NT2/D1 (cell line): ENCODE results near the gene TUB.

Experiments
- DNase-seq: peaks from one replicate; pipeline ENCODE4 v3.0.0-alpha.2; 2011; ENCODE audit warnings: low read depth, low spot score
- H3K27me3 ChIP-seq: 2 replicates; pipeline ENCODE4 v1.6.0; 2011; ENCODE audit warnings: mild to moderate bottlenecking; ENCODE audit not compliant: insufficient read length, insufficient read depth
- H3K36me3 ChIP-seq: 2 replicates; pipeline ENCODE4 v1.6.1; 2011; ENCODE audit warnings: mild to moderate bottlenecking, low read length, mixed read lengths; ENCODE audit not compliant: insufficient read depth, insufficient read length
- H3K4me1 ChIP-seq: 2 replicates; pipeline ENCODE4 v1.5.1; 2011; ENCODE audit not compliant: insufficient read depth, insufficient read length
- H3K4me3 ChIP-seq: 2 replicates; pipeline ENCODE4 v1.5.1; 2011; ENCODE audit warnings: low read depth; ENCODE audit not compliant: insufficient read length
- H3K9ac ChIP-seq: 2 replicates; pipeline ENCODE4 v1.6.0; 2011; ENCODE audit warnings: low read depth; ENCODE audit not compliant: insufficient read length
- H3K9me3 ChIP-seq: 2 replicates; pipeline ENCODE4 v1.5.1; 2011; ENCODE audit warnings: mild to moderate bottlenecking, low read length; ENCODE audit not compliant: insufficient read depth
- SUZ12 ChIP-seq: IDR thresholded peaks from 2 replicates; pipeline ENCODE4 v1.6.1; 2011; ENCODE audit not compliant: insufficient read length, insufficient read depth; ENCODE audit errors: extremely low read depth
- YY1 ChIP-seq: IDR thresholded peaks from 2 replicates; pipeline ENCODE4 v1.6.1; 2011; ENCODE audit not compliant: insufficient read length, insufficient read depth
- ZNF274 ChIP-seq: IDR thresholded peaks from 2 replicates; pipeline ENCODE4 v1.6.1; 2011; ENCODE audit warnings: mild to moderate bottlenecking, low read depth, low read length

Gene TUB

DNA sequence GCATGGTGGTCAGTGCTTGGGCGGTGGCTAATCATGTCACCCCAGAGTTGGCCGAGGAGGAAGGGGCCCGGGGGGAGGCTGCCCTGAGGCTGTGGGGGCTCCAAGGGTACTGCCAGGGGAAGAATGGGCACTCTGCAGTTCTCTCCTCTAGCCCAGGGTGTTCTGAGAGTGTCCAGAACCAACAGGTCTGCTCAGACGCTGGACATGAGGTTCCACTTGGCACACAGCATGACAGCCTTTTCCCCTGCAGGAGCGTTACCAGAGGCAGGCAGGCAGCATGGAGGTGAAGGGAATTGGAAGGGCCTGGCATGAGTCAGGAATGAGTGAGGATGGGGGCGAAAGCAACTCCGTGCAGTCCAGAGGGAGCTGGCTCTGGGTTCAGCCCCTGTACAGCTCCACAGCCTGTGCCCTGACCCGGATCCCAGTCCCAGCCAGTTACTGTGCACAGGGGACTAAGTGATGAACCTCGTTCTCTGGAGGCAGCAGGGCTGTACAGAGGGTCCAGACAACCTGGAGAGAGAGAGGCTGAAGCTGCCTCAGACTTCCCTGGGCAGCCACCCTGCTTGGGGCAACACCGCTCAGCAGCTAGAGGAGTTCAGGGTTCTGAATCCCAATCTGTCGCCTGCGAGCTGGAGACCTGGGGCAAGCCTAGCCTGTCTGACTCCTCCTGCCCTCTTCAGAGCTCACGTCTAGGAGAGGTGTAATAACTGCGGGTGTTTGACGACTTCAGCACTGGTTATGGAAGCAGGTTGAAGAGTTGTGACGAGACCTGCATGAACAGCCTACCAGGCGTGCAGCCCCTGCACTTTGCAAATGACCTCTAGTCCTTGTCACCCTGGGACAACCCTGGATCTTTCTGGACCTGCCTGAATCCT is 14.7 kb upstream of the TUB start:
- DNase-seq = no peak
- Histone ChIP-seq H3K27me3 (no peaks in the 10 kb centered on the region), H3K4me3 (no peak overlapping the region), H3K9me3 (no peaks in the 10 kb centered on the region), H3K4me1 (no peaks in the 10 kb centered on the region), H3K36me3 (no peaks in the 10 kb centered on the region), H3K9ac (no peak overlapping the region)
- TF ChIP-seq YY1 = no peak
- no peak for TF ChIP-seq ZNF274
- no peak for TF ChIP-seq SUZ12

DNA sequence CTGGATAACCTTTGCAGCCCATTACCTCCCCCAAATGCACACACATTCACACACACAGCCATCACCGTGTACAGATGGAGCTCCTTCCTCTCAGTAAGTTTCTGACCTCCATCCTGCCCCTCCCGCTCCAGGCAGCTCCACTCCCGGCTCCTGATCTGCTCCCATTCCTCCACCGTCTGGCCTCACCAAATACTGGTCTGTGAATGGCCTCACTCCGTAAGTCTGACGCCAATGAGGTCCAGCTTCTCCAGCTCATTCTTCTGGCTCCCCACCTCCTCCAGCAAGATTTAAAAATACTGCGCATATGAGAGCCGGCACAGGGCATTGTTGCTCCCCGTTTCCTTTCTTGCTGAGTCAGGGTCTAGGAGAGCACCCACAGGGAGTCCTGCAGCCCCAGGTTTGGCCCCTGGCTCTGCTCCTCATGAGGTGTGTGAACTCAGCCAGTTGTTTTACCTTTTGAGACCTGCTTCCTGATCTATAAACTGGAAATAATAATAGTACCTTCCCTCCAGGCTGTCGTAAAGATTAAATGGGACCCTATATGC is 14.0 kb upstream of the TUB start:
- Histone ChIP-seq H3K9ac (no peak overlapping the region), H3K4me1 (peaks cover under 1% of the 10 kb centered on the region), H3K9me3 (no peaks in the 10 kb centered on the region), H3K36me3 (no peaks in the 10 kb centered on the region), H3K4me3 (no peak overlapping the region), H3K27me3 (peaks cover 3% of the 10 kb centered on the region)
- TF ChIP-seq YY1 (no peak), SUZ12 (no peak), ZNF274 (no peak)
- no peak for DNase-seq

DNA sequence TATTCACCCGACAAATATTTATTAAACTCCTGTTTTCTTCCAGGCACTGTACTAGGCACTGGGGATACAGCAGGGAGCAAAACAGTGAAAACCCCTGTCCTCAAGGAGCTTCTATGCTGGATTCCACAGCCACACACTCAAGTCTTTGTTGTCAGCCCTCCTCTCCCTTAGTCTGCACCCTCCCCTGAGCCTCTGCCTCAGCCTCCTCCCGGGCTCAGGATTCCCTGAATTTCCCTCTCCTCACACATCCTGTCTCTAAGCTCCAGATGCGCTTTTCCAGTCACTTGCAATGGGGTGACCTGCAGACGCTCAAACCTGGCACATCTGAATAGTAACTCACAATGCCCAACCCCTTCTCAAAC is 13.5 kb upstream of the TUB start:
- DNase-seq = no peak
- no peak overlapping the region for H3K9ac ChIP-seq
- TF ChIP-seq YY1 = no peak
- TF ChIP-seq ZNF274 = no peak
- TF ChIP-seq SUZ12 = no peak
- H3K4me1 ChIP-seq = peaks cover 5% of the 10 kb centered on the region
- peaks cover 3% of the 10 kb centered on the region for H3K27me3 ChIP-seq
- H3K36me3 ChIP-seq = no peaks in the 10 kb centered on the region
- no peaks in the 10 kb centered on the region for H3K9me3 ChIP-seq
- no peak overlapping the region for H3K4me3 ChIP-seq

DNA sequence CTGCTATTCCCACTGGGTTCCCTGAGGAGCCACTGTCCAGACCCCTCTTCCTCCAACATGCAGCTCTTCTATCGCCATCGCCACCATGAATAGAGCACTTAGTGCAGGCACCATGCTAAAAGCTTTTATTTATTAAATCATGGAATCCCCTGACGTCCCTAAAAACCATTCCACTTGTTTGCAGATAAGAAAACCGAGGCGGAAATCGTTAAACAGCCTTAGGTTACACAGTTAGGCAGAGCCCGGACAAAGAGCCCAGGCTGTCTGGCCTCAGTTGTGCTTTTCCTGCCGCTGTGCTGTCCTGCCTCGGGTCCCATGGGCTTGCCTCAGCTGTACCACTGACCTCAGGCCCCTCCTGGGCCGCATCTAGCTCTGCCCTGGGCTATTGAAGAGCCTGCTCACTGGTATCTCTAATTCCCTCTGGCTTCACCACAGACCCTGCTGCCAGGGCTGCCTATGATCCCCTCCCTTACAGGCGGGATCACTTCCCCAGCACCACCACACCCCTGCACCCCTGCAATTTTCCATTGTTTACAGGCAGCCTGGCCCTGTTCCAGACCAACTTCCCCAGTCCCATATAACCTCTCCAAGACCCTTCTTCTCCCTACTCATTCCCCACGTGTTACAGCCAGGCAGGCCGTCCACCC is 13.0 kb upstream of the TUB start:
- no peak for TF ChIP-seq YY1
- TF ChIP-seq ZNF274 = no peak
- no peak for TF ChIP-seq SUZ12
- no peak overlapping the region for H3K9ac ChIP-seq

DNA sequence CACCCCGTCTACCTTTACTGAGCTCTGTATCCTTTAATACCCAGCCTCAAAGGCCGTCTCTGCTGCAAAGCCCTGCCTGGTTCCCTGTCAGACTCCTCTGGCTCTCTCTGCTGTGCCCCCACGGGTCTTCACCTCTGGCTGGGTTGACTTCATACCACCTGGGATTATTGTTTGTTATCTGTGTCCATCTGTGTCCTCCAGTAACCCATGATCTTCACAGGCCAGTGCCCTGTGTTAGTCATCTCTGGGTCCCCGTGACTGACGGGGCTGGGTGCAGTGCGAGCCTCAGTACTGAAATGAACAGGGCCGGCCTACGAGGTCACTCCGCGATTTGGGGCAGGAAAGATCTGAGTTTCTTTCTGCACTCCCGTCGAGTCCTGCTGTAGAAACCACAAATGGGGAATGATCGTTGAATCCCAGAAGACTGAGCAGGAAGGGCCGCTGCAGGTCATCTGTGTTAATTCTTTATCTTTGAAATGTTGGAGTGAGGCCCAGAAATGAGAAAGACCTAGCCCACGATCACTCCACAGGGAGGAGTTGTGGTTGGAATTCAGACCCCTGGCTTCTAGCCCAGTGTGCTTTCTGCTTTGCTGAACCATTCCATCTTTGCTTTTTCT is 12.3 kb upstream of the TUB start:
- Histone ChIP-seq H3K4me3 (no peak overlapping the region), H3K27me3 (peaks cover 7% of the 10 kb centered on the region), H3K9ac (no peak overlapping the region), H3K9me3 (no peaks in the 10 kb centered on the region), H3K4me1 (peaks cover 10% of the 10 kb centered on the region), H3K36me3 (no peaks in the 10 kb centered on the region)
- TF ChIP-seq SUZ12 (no peak), YY1 (no peak)
- DNase-seq = no peak

More for the DNA sequence above, 13.0 kb upstream of the TUB start:
- Histone ChIP-seq H3K9me3 (no peaks in the 10 kb centered on the region), H3K36me3 (no peaks in the 10 kb centered on the region), H3K4me3 (no peak overlapping the region), H3K27me3 (peaks cover 7% of the 10 kb centered on the region), H3K4me1 (peaks cover 10% of the 10 kb centered on the region)
- no peak for DNase-seq

DNA sequence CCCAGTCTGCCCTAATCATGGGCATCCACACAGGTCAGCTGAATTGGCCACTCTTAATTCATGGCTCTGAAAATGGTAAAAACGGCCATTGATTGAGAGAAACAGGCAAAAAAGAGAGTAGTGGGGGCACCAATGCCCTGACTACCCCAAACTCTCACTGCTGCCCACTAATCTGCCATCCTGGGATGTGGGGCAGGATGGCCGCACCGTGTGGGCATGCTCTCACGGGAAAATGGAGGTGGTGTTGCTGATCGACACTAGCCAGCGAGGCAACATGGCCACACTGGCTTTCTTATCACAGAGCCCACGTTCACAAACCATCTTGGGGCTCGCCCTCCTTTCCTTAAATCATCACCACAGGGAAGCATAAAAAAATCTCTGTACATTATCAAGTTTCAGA is 11.2 kb upstream of the TUB start:
- TF ChIP-seq ZNF274 = no peak
- TF ChIP-seq SUZ12 = no peak
- TF ChIP-seq YY1 = no peak
- peaks cover 7% of the 10 kb centered on the region for H3K27me3 ChIP-seq
- no peak for DNase-seq
- H3K4me1 ChIP-seq = peaks cover 10% of the 10 kb centered on the region
- no peak overlapping the region for H3K9ac ChIP-seq
- no peaks in the 10 kb centered on the region for H3K9me3 ChIP-seq
- no peak overlapping the region for H3K4me3 ChIP-seq
- no peaks in the 10 kb centered on the region for H3K36me3 ChIP-seq

DNA sequence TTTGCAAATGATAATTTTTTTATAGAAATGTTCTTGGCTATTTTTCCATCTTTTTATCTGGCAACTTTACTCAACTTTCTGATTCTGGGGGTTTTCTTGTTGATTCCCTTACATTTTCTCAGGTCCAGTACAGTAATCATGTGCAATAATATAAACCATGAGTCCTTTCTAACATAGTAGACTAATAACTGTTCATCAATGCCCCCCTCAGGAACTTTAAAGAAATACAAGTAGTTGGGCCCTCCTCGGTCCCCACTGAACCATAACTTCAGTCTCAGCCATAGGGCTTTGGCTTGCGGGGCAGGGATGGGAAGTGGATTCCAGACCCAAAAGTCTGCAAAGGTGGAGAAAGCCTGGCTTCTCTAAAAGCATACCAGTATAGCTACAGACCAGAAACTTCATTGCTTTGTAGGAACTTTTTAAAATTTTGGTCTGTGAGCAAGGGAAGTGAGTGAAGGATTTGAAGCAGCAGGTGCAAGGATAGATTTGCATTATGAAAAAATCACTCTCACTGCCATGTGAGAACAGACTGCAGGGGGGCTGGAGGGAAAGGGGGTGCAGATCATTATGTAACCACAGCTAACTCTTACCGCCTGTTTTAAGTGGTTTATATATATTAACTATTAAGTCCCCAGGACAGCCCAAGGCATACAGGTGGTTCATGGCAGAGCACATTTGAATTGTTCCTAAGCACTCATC is 10.4 kb upstream of the TUB start:
- DNase-seq = no peak
- H3K9ac ChIP-seq = no peak overlapping the region
- H3K4me3 ChIP-seq = no peak overlapping the region
- H3K27me3 ChIP-seq = peaks cover 7% of the 10 kb centered on the region
- no peaks in the 10 kb centered on the region for H3K9me3 ChIP-seq
- TF ChIP-seq YY1 (no peak), ZNF274 (no peak), SUZ12 (no peak)
- H3K4me1 ChIP-seq = peaks cover 10% of the 10 kb centered on the region
- no peaks in the 10 kb centered on the region for H3K36me3 ChIP-seq
